WTC11 (cell line): Measurements from ENCODE around the gene ISLR. TPM values are rescaled to one million over a fixed set of nuclear protein-coding genes. Genes with fewer than 3 reads are reported as not detected.

Experiments
- ATAC-seq: fragments of 200-7000 bp; cut with Tn5 transposase; 2 replicates; pipeline ENCODE4 v1.10.0; 2021; ENCODE audit warnings: mild to moderate bottlenecking, moderate library complexity
- CTCF ChIA-PET: fragments of 300-600 bp; sonication (Branson Sonifier 250); formaldehyde crosslinking; loops from one replicate; lab custom pipeline; 2021; ENCODE audit warnings: antibody characterized with exemption; lab: Charles Lee
- POLR2A ChIA-PET: fragments of 350-600 bp; sonication (Branson Sonifier 250); formaldehyde crosslinking; loops from one replicate; lab custom pipeline; 2021; ENCODE audit warnings: antibody characterized with exemption; lab: Charles Lee
- DNase-seq: peaks from one replicate; pipeline ENCODE4 v3.0.0; 2021; ENCODE audit warnings: low spot score
- H3K27ac Mint-ChIP-seq: 2 replicates; pipeline ENCODE4 v1.8.0; 2021; ENCODE audit warnings: mixed read lengths
- H3K27me3 Mint-ChIP-seq: 2 replicates; pipeline ENCODE4 v1.8.0; 2021; ENCODE audit warnings: low read depth, mild to moderate bottlenecking, moderate library complexity, mixed read lengths
- H3K36me3 Mint-ChIP-seq: 2 replicates; pipeline ENCODE4 v1.8.0; 2021; ENCODE audit warnings: mixed read lengths
- H3K4me1 Mint-ChIP-seq: 2 replicates; pipeline ENCODE4 v1.8.0; 2022; ENCODE audit warnings: mixed read lengths
- H3K4me3 Mint-ChIP-seq: 2 replicates; pipeline ENCODE4 v1.8.0; 2021; ENCODE audit warnings: mild to moderate bottlenecking, moderate library complexity, mixed read lengths
- H3K9me3 Mint-ChIP-seq: 2 replicates; pipeline ENCODE4 v1.8.0; 2021; ENCODE audit warnings: mixed read lengths
- CBFB ChIP-seq: sonication (generic); formaldehyde crosslinking; IDR thresholded peaks from 2 replicates; pipeline ENCODE4 v1.8.1; 2022; ENCODE audit warnings: mild to moderate bottlenecking, low read depth, missing genetic modification reagents
- CREB1 ChIP-seq: sonication (generic); formaldehyde crosslinking; IDR thresholded peaks from 2 replicates; pipeline ENCODE4 v1.8.0; 2023; ENCODE audit warnings: mild to moderate bottlenecking, missing genetic modification reagents
- CREM ChIP-seq: sonication (generic); formaldehyde crosslinking; IDR thresholded peaks from 2 replicates; pipeline ENCODE4 v1.8.1; 2022; ENCODE audit warnings: mild to moderate bottlenecking, missing genetic modification reagents, moderate library complexity
- EMX1 ChIP-seq: fragments of 250-450 bp; sonication (Bioruptor Pico); IDR thresholded peaks from 2 replicates; pipeline ENCODE4 v1.8.0; 2021; ENCODE audit warnings: mild to moderate bottlenecking
- ETV6 ChIP-seq: sonication (generic); formaldehyde crosslinking; IDR thresholded peaks from 2 replicates; pipeline ENCODE4 v1.8.1; 2022; ENCODE audit warnings: mild to moderate bottlenecking, missing genetic modification reagents
- FOXK1 ChIP-seq: sonication (generic); formaldehyde crosslinking; IDR thresholded peaks from 2 replicates; pipeline ENCODE4 v1.8.0; 2022; ENCODE audit warnings: mild to moderate bottlenecking, moderate library complexity, missing genetic modification reagents
- IRF2 ChIP-seq: sonication (generic); formaldehyde crosslinking; IDR thresholded peaks from 2 replicates; pipeline ENCODE4 v1.8.0; 2022; ENCODE audit warnings: low read depth, missing genetic modification reagents, borderline replicate concordance
- JUN ChIP-seq: sonication (generic); formaldehyde crosslinking; IDR thresholded peaks from 2 replicates; pipeline ENCODE4 v1.8.0; 2023; ENCODE audit warnings: mild to moderate bottlenecking, missing genetic modification reagents
- KAT7 ChIP-seq: sonication (generic); formaldehyde crosslinking; IDR thresholded peaks from 2 replicates; pipeline ENCODE4 v1.8.1; 2023; ENCODE audit warnings: missing genetic modification reagents, mild to moderate bottlenecking, borderline replicate concordance
- NFATC4 ChIP-seq: fragments of 250-450 bp; sonication (Bioruptor Pico); IDR thresholded peaks from 2 replicates; pipeline ENCODE4 v1.9.0; 2021; ENCODE audit warnings: mild to moderate bottlenecking
- NFE2L1 ChIP-seq: sonication (generic); formaldehyde crosslinking; IDR thresholded peaks from 2 replicates; pipeline ENCODE4 v1.8.1; 2023; ENCODE audit warnings: missing genetic modification reagents
- SOX15 ChIP-seq: fragments of 250-450 bp; sonication (Bioruptor Pico); IDR thresholded peaks from 2 replicates; pipeline ENCODE4 v1.9.0; 2021; ENCODE audit warnings: mild to moderate bottlenecking
- TCF7 ChIP-seq: sonication (generic); formaldehyde crosslinking; IDR thresholded peaks from 2 replicates; pipeline ENCODE4 v1.8.0; 2022; ENCODE audit warnings: mild to moderate bottlenecking, low read depth, missing genetic modification reagents, moderate library complexity
- TEAD4 ChIP-seq: sonication (generic); formaldehyde crosslinking; IDR thresholded peaks from 2 replicates; pipeline ENCODE4 v1.8.0; 2022; ENCODE audit warnings: mild to moderate bottlenecking, missing genetic modification reagents
- ZNF232 ChIP-seq: sonication (generic); formaldehyde crosslinking; IDR thresholded peaks from 2 replicates; pipeline ENCODE4 v1.8.0; 2022; ENCODE audit warnings: mild to moderate bottlenecking, missing genetic modification reagents
- total RNA-seq: library from RNA; stranded (reverse); gene quantifications from 3 replicates; pipeline ENCODE4 v1.2.3, GENCODE V29; 2021
- TF ChIP-seq, protein P1 (sequence below): sonication (generic); formaldehyde crosslinking; IDR thresholded peaks from 2 replicates; pipeline ENCODE4 v1.8.1; 2023; ENCODE audit warnings: mild to moderate bottlenecking, missing genetic modification reagents, borderline replicate concordance
- TF ChIP-seq, protein P2 (sequence below): fragments of 250-450 bp; sonication (Bioruptor Pico); conservative IDR thresholded peaks from 2 replicates; pipeline ENCODE4 v1.9.0; 2021; ENCODE audit warnings: mild to moderate bottlenecking
- TF ChIP-seq, protein P3 (sequence below): sonication (generic); formaldehyde crosslinking; IDR thresholded peaks from 2 replicates; pipeline ENCODE4 v1.8.0; 2022; ENCODE audit warnings: mild to moderate bottlenecking, missing genetic modification reagents
- TF ChIP-seq, protein P4 (sequence below): sonication (generic); formaldehyde crosslinking; IDR thresholded peaks from 2 replicates; pipeline ENCODE4 v1.8.0; 2022; ENCODE audit warnings: mild to moderate bottlenecking, missing genetic modification reagents
- TF ChIP-seq, protein P5 (sequence below): fragments of 250-450 bp; sonication (Bioruptor Pico); IDR thresholded peaks from 2 replicates; pipeline ENCODE4 v2.1.2; 2022; ENCODE audit warnings: mild to moderate bottlenecking, moderate library complexity
- TF ChIP-seq, protein P6 (sequence below): sonication (generic); formaldehyde crosslinking; IDR thresholded peaks from 2 replicates; pipeline ENCODE4 v1.8.0; 2022; ENCODE audit warnings: mild to moderate bottlenecking, missing genetic modification reagents
- TF ChIP-seq, protein P7 (sequence below): sonication (generic); formaldehyde crosslinking; IDR thresholded peaks from 2 replicates; pipeline ENCODE4 v1.8.1; 2022; ENCODE audit warnings: missing genetic modification reagents, borderline replicate concordance
- TF ChIP-seq, protein P8 (sequence below): sonication (generic); formaldehyde crosslinking; IDR thresholded peaks from 2 replicates; pipeline ENCODE4 v1.8.1; 2023; ENCODE audit warnings: mild to moderate bottlenecking, missing genetic modification reagents, moderate library complexity

The ISLR gene
- total RNA-seq, 1 experiment from 2014 or later = 0.63 TPM

DNA sequence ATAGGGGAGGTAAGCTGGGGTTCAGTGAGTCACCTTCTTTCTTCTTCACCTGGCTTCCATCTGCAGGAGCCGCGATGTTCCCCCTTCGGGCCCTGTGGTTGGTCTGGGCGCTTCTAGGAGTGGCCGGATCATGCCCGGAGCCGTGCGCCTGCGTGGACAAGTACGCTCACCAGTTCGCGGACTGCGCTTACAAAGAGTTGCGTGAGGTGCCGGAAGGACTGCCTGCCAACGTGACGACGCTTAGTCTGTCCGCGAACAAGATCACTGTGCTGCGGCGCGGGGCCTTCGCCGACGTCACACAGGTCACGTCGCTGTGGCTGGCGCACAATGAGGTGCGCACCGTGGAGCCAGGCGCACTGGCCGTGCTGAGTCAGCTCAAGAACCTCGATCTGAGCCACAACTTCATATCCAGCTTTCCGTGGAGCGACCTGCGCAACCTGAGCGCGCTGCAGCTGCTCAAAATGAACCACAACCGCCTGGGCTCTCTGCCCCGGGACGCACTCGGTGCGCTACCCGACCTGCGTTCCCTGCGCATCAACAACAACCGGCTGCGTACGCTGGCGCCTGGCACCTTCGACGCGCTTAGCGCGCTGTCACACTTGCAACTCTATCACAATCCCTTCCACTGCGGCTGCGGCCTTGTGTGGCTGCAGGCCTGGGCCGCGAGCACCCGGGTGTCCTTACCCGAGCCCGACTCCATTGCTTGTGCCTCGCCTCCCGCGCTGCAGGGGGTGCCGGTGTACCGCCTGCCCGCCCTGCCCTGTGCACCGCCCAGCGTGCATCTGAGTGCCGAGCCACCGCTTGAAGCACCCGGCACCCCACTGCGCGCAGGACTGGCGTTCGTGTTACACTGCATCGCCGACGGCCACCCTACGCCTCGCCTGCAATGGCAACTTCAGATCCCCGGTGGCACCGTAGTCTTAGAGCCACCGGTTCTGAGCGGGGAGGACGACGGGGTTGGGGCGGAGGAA lies 40.5 kb upstream of the ISLR start:
- H3K27me3 Mint-ChIP-seq = peaks cover 99% of the 10 kb centered on the region
- POLR2A ChIA-PET = interaction anchor here (1.3 kb wide), 1 partner anchor 43 kb away, joined by 3 read pairs; no protein-coding TSS in a partner anchor
- peak overlapping the region; percentile 61 for H3K4me3 Mint-ChIP-seq
- CTCF ChIA-PET = interaction anchor here (0.6 to 4.1 kb wide), 7 partner anchors 11 to 399 kb away, joined by 3 to 52 read pairs (median 6); no protein-coding TSS in a partner anchor
- peak; percentile 64 for DNase-seq
- H3K9me3 Mint-ChIP-seq = no peaks in the 10 kb centered on the region
- ATAC-seq = no peak
- H3K36me3 Mint-ChIP-seq = no peaks in the 10 kb centered on the region; the same call in 1 of the 2 replicates
- H3K27ac Mint-ChIP-seq = no peak overlapping the region
- H3K4me1 Mint-ChIP-seq = peaks cover 61% of the 10 kb centered on the region
- TF ChIP-seq CREB1 (CRISPR knock-in tag) (peak; percentile 56; the same call in 1 of the 2 replicates), NFE2L1 (CRISPR knock-in tag) (no peak), EMX1 (no peak), FOXK1 (CRISPR knock-in tag) (no peak), JUN (CRISPR knock-in tag) (no peak), ZNF232 (CRISPR knock-in tag) (no peak), CREM (CRISPR knock-in tag) (0 out of 2 replicates have a peak, but pooled peaks have one; percentile 18), TCF7 (CRISPR knock-in tag) (peak; percentile 11; the same call in 1 of the 2 replicates), IRF2 (CRISPR knock-in tag) (no peak), ETV6 (CRISPR knock-in tag) (no peak), CBFB (no peak), TEAD4 (CRISPR knock-in tag) (no peak), KAT7 (CRISPR knock-in tag) (no peak), NFATC4 (CRISPR knock-in tag) (no peak), SOX15 (CRISPR knock-in tag) (no peak)
- TF ChIP-seq, protein P1, sequence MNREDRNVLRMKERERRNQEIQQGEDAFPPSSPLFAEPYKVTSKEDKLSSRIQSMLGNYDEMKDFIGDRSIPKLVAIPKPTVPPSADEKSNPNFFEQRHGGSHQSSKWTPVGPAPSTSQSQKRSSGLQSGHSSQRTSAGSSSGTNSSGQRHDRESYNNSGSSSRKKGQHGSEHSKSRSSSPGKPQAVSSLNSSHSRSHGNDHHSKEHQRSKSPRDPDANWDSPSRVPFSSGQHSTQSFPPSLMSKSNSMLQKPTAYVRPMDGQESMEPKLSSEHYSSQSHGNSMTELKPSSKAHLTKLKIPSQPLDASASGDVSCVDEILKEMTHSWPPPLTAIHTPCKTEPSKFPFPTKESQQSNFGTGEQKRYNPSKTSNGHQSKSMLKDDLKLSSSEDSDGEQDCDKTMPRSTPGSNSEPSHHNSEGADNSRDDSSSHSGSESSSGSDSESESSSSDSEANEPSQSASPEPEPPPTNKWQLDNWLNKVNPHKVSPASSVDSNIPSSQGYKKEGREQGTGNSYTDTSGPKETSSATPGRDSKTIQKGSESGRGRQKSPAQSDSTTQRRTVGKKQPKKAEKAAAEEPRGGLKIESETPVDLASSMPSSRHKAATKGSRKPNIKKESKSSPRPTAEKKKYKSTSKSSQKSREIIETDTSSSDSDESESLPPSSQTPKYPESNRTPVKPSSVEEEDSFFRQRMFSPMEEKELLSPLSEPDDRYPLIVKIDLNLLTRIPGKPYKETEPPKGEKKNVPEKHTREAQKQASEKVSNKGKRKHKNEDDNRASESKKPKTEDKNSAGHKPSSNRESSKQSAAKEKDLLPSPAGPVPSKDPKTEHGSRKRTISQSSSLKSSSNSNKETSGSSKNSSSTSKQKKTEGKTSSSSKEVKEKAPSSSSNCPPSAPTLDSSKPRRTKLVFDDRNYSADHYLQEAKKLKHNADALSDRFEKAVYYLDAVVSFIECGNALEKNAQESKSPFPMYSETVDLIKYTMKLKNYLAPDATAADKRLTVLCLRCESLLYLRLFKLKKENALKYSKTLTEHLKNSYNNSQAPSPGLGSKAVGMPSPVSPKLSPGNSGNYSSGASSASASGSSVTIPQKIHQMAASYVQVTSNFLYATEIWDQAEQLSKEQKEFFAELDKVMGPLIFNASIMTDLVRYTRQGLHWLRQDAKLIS = no peak
- TF ChIP-seq, protein P2, sequence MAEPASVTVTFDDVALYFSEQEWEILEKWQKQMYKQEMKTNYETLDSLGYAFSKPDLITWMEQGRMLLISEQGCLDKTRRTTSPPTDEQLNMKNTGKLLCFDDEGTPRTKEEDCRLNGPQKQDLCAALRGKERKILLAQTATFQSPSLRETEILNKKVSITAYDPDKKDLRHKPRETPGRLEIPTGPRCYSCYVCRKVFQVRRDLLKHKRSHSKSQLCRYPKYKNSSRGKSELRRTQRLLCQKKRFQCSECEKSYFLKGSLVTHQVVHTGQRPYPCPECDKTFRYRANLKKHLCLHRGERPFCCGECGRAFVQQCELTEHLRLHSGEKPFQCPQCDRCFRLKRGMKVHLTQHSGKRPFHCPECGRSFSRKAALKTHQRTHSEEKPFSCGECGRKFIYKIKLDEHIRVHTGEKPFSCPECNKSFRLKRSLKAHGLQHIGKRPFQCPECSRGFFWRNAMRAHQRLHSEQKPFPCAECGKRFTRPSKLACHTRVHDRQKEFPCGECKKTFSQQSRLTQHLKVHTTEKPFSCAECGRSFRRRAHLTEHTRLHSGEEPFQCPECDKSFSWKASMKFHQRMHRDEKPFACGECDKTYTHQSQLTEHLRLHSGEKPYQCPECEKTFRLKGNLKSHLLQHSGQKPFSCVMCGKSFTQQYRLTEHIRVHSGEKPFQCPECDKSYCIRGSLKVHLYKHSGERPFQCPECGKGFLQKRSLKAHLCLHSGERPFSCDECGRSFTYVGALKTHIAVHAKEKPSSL = no peak
- TF ChIP-seq, protein P3, sequence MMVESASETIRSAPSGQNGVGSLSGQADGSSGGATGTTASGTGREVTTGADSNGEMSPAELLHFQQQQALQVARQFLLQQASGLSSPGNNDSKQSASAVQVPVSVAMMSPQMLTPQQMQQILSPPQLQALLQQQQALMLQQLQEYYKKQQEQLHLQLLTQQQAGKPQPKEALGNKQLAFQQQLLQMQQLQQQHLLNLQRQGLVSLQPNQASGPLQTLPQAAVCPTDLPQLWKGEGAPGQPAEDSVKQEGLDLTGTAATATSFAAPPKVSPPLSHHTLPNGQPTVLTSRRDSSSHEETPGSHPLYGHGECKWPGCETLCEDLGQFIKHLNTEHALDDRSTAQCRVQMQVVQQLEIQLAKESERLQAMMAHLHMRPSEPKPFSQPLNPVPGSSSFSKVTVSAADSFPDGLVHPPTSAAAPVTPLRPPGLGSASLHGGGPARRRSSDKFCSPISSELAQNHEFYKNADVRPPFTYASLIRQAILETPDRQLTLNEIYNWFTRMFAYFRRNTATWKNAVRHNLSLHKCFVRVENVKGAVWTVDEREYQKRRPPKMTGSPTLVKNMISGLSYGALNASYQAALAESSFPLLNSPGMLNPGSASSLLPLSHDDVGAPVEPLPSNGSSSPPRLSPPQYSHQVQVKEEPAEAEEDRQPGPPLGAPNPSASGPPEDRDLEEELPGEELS = no peak
- TF ChIP-seq, protein P4, sequence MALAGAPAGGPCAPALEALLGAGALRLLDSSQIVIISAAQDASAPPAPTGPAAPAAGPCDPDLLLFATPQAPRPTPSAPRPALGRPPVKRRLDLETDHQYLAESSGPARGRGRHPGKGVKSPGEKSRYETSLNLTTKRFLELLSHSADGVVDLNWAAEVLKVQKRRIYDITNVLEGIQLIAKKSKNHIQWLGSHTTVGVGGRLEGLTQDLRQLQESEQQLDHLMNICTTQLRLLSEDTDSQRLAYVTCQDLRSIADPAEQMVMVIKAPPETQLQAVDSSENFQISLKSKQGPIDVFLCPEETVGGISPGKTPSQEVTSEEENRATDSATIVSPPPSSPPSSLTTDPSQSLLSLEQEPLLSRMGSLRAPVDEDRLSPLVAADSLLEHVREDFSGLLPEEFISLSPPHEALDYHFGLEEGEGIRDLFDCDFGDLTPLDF (CRISPR knock-in tag) = 0 out of 2 replicates have a peak, but pooled peaks have one; percentile 29
- TF ChIP-seq, protein P5, sequence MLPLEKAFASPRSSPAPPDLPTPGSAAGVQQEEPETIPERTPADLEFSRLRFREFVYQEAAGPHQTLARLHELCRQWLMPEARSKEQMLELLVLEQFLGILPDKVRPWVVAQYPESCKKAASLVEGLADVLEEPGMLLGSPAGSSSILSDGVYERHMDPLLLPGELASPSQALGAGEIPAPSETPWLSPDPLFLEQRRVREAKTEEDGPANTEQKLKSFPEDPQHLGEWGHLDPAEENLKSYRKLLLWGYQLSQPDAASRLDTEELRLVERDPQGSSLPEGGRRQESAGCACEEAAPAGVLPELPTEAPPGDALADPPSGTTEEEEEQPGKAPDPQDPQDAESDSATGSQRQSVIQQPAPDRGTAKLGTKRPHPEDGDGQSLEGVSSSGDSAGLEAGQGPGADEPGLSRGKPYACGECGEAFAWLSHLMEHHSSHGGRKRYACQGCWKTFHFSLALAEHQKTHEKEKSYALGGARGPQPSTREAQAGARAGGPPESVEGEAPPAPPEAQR (CRISPR knock-in tag) = no peak
- TF ChIP-seq, protein P6, sequence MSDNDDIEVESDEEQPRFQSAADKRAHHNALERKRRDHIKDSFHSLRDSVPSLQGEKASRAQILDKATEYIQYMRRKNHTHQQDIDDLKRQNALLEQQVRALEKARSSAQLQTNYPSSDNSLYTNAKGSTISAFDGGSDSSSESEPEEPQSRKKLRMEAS = 0 out of 2 replicates have a peak, but pooled peaks have one; percentile 25
- TF ChIP-seq, protein P7, sequence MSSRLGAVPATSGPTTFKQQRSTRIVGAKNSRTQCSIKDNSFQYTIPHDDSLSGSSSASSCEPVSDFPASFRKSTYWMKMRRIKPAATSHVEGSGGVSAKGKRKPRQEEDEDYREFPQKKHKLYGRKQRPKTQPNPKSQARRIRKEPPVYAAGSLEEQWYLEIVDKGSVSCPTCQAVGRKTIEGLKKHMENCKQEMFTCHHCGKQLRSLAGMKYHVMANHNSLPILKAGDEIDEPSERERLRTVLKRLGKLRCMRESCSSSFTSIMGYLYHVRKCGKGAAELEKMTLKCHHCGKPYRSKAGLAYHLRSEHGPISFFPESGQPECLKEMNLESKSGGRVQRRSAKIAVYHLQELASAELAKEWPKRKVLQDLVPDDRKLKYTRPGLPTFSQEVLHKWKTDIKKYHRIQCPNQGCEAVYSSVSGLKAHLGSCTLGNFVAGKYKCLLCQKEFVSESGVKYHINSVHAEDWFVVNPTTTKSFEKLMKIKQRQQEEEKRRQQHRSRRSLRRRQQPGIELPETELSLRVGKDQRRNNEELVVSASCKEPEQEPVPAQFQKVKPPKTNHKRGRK (CRISPR knock-in tag) = no peak
- TF ChIP-seq, protein P8, sequence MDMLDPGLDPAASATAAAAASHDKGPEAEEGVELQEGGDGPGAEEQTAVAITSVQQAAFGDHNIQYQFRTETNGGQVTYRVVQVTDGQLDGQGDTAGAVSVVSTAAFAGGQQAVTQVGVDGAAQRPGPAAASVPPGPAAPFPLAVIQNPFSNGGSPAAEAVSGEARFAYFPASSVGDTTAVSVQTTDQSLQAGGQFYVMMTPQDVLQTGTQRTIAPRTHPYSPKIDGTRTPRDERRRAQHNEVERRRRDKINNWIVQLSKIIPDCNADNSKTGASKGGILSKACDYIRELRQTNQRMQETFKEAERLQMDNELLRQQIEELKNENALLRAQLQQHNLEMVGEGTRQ (CRISPR knock-in tag) = 0 out of 2 replicates have a peak, but pooled peaks have one; percentile 4
